Activated T-cell treated with anti-CD3 and anti-CD28 coated beads, Interleukin-2, amount 50 U/mL, for 72 hours (primary cell): Measurements from ENCODE around the gene GRIN1. TPM values are rescaled to one million over a fixed set of nuclear protein-coding genes. Genes with fewer than 3 reads are reported as not detected.
A peak's percentile ranks its signal among the peaks of the same experiment; 100 is the strongest.

ENCODE experiments used
- ATAC-seq, 2 donors: fragments of 150-1000 bp; cut with Tn5 transposase; replicated peaks in 1 of 2; 2 replicates each; pipeline ENCODE4 v1.10.0; 2021; ENCODE audit warnings: moderate library complexity in 2 of 2, mild to moderate bottlenecking in 1 of 2
- DNase-seq, 2 donors: peaks; one replicate each; pipeline ENCODE4 v3.0.0; 2021 to 2022; ENCODE audit warnings: mixed read lengths in 1 of 2
- H3K27ac Mint-ChIP-seq: one replicate; pipeline ENCODE4 v1.8.0; 2022; ENCODE audit warnings: mild to moderate bottlenecking, moderate library complexity, mixed read lengths
- H3K27me3 Mint-ChIP-seq: one replicate; pipeline ENCODE4 v1.8.0; 2022; ENCODE audit warnings: low read depth, mixed read lengths
- H3K36me3 Mint-ChIP-seq, 2 donors: one replicate each; pipeline ENCODE4 v1.8.0; 2022; ENCODE audit warnings: mixed read lengths in 2 of 2, mild to moderate bottlenecking in 1 of 2; ENCODE audit not compliant: insufficient read depth in 2 of 2
- H3K4me1 Mint-ChIP-seq: one replicate; pipeline ENCODE4 v1.8.0; 2022; ENCODE audit warnings: low read depth, mixed read lengths
- H3K4me3 Mint-ChIP-seq, 2 donors: one replicate each; pipeline ENCODE4 v1.8.0; 2022; ENCODE audit warnings: mild to moderate bottlenecking in 2 of 2, mixed read lengths in 2 of 2, moderate library complexity in 2 of 2
- H3K9me3 Mint-ChIP-seq, 2 donors: one replicate each; pipeline ENCODE4 v1.8.0; 2022; ENCODE audit warnings: mixed read lengths in 2 of 2
- total RNA-seq, 2 donors: library from RNA; stranded (reverse); gene quantifications; one replicate each; pipeline ENCODE4 v1.2.3, GENCODE V29; 2022

Gene GRIN1
- total RNA-seq, 2 donors from 2014 or later, result 0.38 to 1.2 TPM

GRCh38 chr9:137141050-137141810 lies 2.3 kb downstream of the GRIN1 start:
- H3K9me3 Mint-ChIP-seq, result no peaks in the 10 kb centered on the region
- no peaks in the 10 kb centered on the region for H3K36me3 Mint-ChIP-seq
- peaks cover 11% of the 10 kb centered on the region for H3K4me1 Mint-ChIP-seq
- H3K4me3 Mint-ChIP-seq, result no peak overlapping the region
- no peak overlapping the region for H3K27ac Mint-ChIP-seq
- peaks cover 52% of the 10 kb centered on the region for H3K27me3 Mint-ChIP-seq
- ATAC-seq, result no peak
- DNase-seq, result no peak

DNA sequence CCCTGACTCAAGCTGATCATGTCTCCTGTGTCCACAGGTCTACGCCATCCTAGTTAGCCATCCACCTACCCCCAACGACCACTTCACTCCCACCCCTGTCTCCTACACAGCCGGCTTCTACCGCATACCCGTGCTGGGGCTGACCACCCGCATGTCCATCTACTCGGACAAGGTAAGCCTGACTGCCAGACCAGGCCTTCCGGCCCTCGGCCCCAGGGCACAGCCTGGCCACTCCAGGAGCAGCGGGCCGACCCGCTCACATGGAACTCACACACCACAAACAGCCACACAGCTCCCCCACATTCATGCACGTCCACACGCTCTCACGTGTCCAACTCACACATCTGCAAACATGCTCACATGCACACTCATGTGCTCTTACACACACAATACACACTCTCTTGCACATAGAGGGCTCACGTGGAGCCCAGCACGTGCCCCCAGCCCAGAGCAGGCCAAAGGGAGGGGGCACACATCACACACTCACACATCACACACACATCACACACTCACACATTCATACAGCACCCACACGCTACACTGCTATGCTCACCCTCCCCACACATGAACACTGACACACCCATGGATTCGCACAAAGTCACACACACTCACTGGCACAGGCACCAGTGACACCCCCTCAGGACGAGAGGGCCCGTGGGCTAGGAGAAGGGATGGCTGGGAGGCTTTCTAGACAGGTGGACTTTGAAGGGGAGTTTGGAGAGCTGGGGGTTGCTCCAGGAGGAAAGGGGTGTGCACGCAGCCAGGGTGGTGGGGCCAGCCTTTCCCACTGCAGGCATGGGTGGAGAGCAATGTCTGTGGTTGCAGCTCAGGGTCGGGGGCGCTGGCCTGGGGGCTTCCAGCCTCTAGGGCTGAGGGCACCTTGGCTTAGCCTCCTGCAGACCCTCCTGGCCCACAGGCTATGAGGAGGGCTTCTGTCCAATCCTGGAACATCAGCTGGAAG lies 3.3 kb downstream of the GRIN1 start:
- no peaks in the 10 kb centered on the region for H3K36me3 Mint-ChIP-seq
- DNase-seq, result no peak
- H3K9me3 Mint-ChIP-seq, result no peaks in the 10 kb centered on the region
- H3K4me1 Mint-ChIP-seq, result peaks cover 11% of the 10 kb centered on the region
- peaks cover 48% of the 10 kb centered on the region for H3K27me3 Mint-ChIP-seq
- no peak overlapping the region for H3K4me3 Mint-ChIP-seq
- no peak for ATAC-seq
- no peak overlapping the region for H3K27ac Mint-ChIP-seq

DNA sequence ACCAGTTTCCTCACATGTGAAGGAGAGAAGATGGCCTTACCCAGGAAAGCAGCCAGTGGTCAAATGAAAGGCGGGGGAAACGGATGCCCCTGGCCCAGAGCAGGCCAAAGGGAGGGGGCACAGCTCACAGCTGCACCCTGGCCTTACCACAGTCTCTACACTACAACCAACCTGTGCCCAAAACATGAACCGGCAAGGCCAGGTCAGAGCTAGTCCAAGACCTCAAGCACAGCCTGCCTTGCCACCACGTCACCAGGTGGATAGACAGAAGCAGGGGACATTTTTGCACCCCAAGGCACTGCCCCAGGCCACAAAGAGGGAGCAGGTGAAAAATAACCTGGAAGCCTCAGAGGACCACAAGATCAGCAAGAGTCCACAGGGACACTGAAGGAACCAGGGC lies 4.5 kb downstream of the GRIN1 start:
- DNase-seq (no peak), ATAC-seq (no peak)
- no peak overlapping the region for H3K27ac Mint-ChIP-seq
- H3K4me3 Mint-ChIP-seq, result no peak overlapping the region
- no peaks in the 10 kb centered on the region for H3K36me3 Mint-ChIP-seq
- H3K27me3 Mint-ChIP-seq, result peaks cover 37% of the 10 kb centered on the region
- H3K4me1 Mint-ChIP-seq, result peaks cover 2% of the 10 kb centered on the region
- H3K9me3 Mint-ChIP-seq, result no peaks in the 10 kb centered on the region

DNA sequence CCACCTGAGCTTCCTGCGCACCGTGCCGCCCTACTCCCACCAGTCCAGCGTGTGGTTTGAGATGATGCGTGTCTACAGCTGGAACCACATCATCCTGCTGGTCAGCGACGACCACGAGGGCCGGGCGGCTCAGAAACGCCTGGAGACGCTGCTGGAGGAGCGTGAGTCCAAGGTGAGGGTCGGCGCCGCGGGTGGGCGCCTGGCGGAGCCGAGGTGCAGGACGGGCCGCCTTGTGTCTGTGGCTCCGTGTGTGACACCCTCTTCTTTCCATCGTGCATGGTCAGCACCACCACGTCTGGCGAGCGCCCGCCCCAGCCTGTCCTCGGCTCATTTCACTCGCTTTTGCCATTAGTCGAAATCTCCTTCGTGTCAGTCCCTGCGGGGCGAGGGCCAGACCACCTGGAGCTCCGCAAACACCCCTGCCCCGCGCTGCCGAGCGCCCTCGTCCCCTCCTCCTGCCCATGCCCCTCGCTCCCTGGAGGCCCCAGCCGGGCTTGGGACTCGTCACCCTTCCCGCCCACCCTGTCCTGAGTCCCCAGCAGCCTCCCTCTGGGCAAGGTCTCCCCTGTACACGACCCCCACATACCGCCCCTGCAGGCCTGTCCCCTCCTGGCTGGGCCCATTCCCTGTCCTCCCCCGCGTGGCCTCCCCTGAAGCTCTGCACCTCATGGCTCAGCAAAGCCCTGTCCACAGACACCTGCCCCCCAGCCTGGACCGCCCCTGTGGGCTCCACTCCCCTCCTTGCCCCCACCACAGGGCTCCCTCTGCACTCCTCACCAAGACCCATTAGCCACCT lies 7.0 kb downstream of the GRIN1 start:
- Mint-ChIP-seq H3K9me3 (no peaks in the 10 kb centered on the region), H3K27me3 (peaks cover 17% of the 10 kb centered on the region), H3K36me3 (no peaks in the 10 kb centered on the region), H3K27ac (no peak overlapping the region), H3K4me3 (no peak overlapping the region), H3K4me1 (peaks cover under 1% of the 10 kb centered on the region)
- DNase-seq (no peak), ATAC-seq (no peak)

DNA sequence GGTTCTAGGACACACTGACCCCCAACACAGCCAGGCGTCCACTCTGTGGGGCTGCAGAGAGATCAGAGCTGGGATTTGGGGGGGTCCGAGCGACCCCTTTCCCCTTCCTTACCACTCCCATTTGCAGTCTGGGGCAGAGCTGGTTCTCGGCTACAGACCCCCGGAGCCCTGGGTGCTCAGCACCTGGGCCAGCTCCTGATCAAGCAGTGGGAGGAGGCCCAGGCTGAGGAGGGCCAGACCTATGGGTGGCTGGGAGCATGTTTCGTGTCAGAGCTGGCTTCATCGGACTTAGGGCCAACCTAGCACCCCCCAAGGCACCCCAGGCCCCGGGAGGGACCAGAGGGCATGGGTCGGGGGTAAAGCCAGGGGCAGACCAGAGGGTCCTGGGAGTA lies 7.6 kb downstream of the GRIN1 start:
- DNase-seq (no peak), ATAC-seq (no peak)
- peaks cover 17% of the 10 kb centered on the region for H3K27me3 Mint-ChIP-seq
- H3K36me3 Mint-ChIP-seq, result no peaks in the 10 kb centered on the region
- H3K4me3 Mint-ChIP-seq, result no peak overlapping the region
- peaks cover 6% of the 10 kb centered on the region for H3K4me1 Mint-ChIP-seq
- no peak overlapping the region for H3K27ac Mint-ChIP-seq
- no peaks in the 10 kb centered on the region for H3K9me3 Mint-ChIP-seq

DNA sequence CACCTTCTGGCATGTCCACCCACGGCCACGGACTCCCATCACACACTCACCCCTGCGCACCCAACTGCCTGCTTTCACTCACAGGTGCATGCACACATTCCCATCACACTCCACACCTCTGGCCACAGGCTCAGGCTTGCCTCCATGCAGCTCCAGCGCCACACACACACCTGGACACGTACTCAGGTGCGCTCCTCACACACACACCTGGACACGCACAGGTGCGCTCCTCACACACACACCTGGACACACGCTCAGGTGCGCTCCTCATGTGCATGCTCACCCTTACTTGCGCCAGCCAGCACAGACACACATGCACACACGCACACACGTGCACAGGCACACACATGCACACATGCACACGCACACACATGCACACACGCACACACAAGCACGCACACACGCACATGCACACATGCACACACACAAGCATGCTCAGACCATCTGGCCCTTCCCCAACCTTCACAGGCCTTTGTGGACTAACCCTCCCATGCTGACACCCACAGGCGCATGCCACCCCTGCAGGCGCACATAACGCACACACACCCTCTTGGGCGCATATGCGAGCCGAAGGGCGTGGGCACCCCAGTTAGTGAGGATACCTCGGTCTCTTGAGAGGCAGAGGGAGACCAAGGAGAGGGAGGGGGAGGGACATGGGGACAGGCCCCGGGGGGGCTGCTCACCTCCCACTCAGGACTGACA lies 8.3 kb downstream of the GRIN1 start:
- no peaks in the 10 kb centered on the region for H3K9me3 Mint-ChIP-seq
- DNase-seq (no peak), ATAC-seq (no peak)
- H3K27ac Mint-ChIP-seq, result no peak overlapping the region
- H3K27me3 Mint-ChIP-seq, result peaks cover 10% of the 10 kb centered on the region
- H3K4me1 Mint-ChIP-seq, result peaks cover 7% of the 10 kb centered on the region
- H3K36me3 Mint-ChIP-seq, result no peaks in the 10 kb centered on the region
- H3K4me3 Mint-ChIP-seq, result no peak overlapping the region

DNA sequence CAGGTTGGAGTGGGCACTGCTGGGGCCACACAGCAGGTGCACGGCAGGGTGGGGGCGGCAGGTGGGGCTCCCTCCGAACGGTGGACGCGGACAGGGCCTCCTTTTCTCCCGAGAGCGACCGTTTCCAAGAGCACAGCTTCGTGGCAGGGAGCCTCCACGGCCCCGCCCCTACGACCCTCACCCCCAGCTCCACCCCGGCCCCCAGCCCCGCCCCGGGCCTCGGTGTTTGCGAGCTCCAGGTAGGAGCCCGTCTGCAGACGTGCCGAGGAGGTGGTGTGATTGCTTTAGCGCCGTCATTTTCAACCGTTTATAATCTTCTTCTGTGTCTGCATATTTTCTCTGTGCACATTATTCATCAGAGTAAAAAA lies 8.8 kb downstream of the GRIN1 start:
- H3K27me3 Mint-ChIP-seq, result peaks cover 4% of the 10 kb centered on the region
- DNase-seq, result no peak
- no peaks in the 10 kb centered on the region for H3K9me3 Mint-ChIP-seq
- H3K4me3 Mint-ChIP-seq, result no peak overlapping the region
- no peak overlapping the region for H3K27ac Mint-ChIP-seq
- no peaks in the 10 kb centered on the region for H3K36me3 Mint-ChIP-seq
- ATAC-seq, result no peak
- peaks cover 7% of the 10 kb centered on the region for H3K4me1 Mint-ChIP-seq

DNA sequence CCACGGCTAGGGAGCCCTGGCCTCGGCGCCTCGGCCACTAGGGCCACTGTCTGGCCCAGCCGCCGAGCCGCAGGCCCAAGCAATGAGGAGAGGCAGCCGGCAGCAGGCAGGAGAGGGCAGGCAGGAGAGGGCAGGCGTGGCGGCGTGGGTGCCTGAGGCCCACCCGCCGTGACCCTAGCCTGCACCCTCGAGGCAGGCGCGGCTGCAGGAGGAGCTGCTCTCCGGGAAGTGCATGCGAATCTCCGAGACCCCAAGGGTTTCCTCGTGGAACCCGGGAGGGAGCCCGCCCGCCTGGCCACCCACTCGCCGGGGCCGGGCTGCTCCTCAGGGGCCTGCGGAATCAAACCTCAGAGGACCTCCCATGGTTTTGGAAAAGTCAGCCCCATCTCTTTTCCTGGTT lies 9.3 kb downstream of the GRIN1 start:
- peaks cover 7% of the 10 kb centered on the region for H3K4me1 Mint-ChIP-seq
- ATAC-seq, result no peak
- no peaks in the 10 kb centered on the region for H3K36me3 Mint-ChIP-seq
- no peak for DNase-seq
- no peaks in the 10 kb centered on the region for H3K9me3 Mint-ChIP-seq
- H3K4me3 Mint-ChIP-seq, result no peak overlapping the region
- no peak overlapping the region for H3K27ac Mint-ChIP-seq
- peaks cover 4% of the 10 kb centered on the region for H3K27me3 Mint-ChIP-seq

DNA sequence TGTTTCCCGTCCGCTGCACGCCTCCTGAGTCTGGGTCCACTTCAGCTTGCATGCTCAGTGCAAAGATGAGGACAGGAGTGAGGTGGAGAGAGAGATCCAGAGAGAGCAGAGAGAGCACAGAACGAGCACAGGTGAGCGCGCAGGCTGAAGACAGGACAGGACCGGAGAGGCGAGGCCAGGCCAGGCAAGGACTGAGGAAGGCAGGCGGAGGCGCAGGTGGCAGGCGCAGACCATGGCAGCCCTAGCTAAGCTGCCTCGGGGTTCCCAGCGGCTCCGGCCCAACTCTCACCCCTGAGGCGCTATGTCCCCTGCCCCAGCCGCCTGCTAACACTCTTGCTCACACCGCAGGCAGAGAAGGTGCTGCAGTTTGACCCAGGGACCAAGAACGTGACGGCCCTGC lies 9.7 kb downstream of the GRIN1 start:
- ATAC-seq (no peak), DNase-seq (no peak)
- H3K27ac Mint-ChIP-seq, result no peak overlapping the region
- H3K9me3 Mint-ChIP-seq, result no peaks in the 10 kb centered on the region
- H3K27me3 Mint-ChIP-seq, result peaks cover 4% of the 10 kb centered on the region
- H3K4me1 Mint-ChIP-seq, result peaks cover 7% of the 10 kb centered on the region
- H3K36me3 Mint-ChIP-seq, result no peaks in the 10 kb centered on the region
- H3K4me3 Mint-ChIP-seq, result no peak overlapping the region

DNA sequence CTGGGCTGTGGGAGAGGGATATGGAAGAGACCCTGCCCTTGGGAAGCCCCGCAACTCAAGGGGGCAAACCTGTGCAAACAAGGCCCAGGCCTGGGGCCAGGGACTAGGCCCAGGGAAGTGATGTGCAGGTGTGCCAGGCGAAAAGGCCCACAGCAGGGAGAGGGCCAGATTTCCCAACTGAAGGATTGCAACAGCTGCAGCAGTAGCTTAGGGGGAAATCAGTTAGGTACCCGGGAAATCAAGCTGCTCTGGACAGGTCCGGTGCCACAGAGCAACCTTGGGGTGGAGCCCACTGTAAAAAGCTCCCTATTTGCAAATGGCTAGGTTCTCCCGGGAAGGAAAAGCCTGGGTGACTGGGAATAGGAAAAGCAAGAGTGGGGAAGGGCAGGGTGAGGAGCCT lies 10.4 kb downstream of the GRIN1 start:
- H3K27ac Mint-ChIP-seq, result no peak overlapping the region
- no peak for ATAC-seq
- DNase-seq, result no peak
- H3K4me1 Mint-ChIP-seq, result peaks cover 7% of the 10 kb centered on the region
- H3K27me3 Mint-ChIP-seq, result peaks cover 4% of the 10 kb centered on the region
- no peaks in the 10 kb centered on the region for H3K36me3 Mint-ChIP-seq
- no peaks in the 10 kb centered on the region for H3K9me3 Mint-ChIP-seq
- H3K4me3 Mint-ChIP-seq, result no peak overlapping the region

DNA sequence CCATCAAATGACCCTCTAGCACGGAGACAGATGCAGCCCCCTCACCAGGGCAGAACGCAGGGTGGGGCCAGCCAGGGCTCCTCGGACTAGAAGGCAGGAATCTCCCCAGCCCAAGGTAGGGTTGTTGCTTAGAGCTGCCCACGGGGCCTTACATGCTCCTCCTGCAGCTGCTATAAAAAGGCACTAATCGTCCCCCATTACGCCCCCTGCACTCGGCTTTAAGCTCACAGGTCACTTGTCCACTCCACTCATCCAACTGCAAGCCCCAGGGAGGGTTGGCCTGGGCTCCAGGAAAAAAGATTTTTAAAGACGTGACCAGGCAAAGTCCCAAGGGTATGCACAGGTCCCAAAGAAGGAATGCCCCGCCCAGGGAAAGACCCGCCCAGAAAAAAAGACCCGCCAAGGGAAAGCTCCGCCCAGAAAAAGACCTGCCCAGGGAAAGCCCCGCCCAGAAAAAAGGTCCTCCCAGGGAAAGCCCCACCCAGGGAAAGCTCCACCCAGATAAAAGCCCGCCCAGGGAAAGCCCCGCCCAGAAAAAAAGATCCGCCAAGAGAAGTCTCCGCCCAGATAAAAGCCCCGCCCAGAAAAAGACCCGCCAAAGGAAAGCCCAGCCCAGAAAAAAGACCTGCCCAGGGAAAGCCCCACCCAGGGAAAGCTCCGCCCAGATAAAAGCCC lies 11.1 kb downstream of the GRIN1 start:
- peaks cover 11% of the 10 kb centered on the region for H3K27me3 Mint-ChIP-seq
- peaks cover 7% of the 10 kb centered on the region for H3K4me1 Mint-ChIP-seq
- no peaks in the 10 kb centered on the region for H3K36me3 Mint-ChIP-seq
- peak in 1 of 2 donors; percentile 29 for DNase-seq
- peak overlapping the region; percentile 10 for H3K27ac Mint-ChIP-seq
- H3K4me3 Mint-ChIP-seq, result peak overlapping the region; percentile 4 to 46
- ATAC-seq, result peak in 1 of 2 donors; percentile 12
- no peaks in the 10 kb centered on the region for H3K9me3 Mint-ChIP-seq
